Vagina (tissue), 2 donors: Measurements from ENCODE around the gene SEC24B.

Experiments
- POLR2A ChIP-seq, 2 donors: fragments of 450-650 bp; IDR thresholded peaks; one replicate each; pipeline ENCODE4 v1.6.1; 2017; ENCODE audit warnings: antibody characterized with exemption in 2 of 2, mild to moderate bottlenecking in 2 of 2, moderate library complexity in 2 of 2
- POLR2AphosphoS5 ChIP-seq, 2 donors: sonication (generic); formaldehyde crosslinking; IDR thresholded peaks; one replicate each; pipeline ENCODE4 v1.9.0; 2017; ENCODE audit warnings: antibody characterized with exemption in 2 of 2, mild to moderate bottlenecking in 2 of 2, low read depth in 1 of 2; ENCODE audit not compliant: insufficient read depth in 1 of 2
- TF ChIP-seq, protein P1 (sequence below), 3 experiments: fragments of 450-650 bp in 2 of 3; fragments of 200-600 bp in 1 of 3; sonication (generic) in 1 of 3; IDR thresholded peaks; one replicate each; pipeline ENCODE4 v1.5.1; 2017 to 2019; ENCODE audit warnings: antibody characterized with exemption in 3 of 3, mild to moderate bottlenecking in 2 of 3, moderate library complexity in 2 of 3

GRCh38 chr4:109589119-109589518, 155.5 kb downstream of the SEC24B start:
- TF ChIP-seq, protein P1, sequence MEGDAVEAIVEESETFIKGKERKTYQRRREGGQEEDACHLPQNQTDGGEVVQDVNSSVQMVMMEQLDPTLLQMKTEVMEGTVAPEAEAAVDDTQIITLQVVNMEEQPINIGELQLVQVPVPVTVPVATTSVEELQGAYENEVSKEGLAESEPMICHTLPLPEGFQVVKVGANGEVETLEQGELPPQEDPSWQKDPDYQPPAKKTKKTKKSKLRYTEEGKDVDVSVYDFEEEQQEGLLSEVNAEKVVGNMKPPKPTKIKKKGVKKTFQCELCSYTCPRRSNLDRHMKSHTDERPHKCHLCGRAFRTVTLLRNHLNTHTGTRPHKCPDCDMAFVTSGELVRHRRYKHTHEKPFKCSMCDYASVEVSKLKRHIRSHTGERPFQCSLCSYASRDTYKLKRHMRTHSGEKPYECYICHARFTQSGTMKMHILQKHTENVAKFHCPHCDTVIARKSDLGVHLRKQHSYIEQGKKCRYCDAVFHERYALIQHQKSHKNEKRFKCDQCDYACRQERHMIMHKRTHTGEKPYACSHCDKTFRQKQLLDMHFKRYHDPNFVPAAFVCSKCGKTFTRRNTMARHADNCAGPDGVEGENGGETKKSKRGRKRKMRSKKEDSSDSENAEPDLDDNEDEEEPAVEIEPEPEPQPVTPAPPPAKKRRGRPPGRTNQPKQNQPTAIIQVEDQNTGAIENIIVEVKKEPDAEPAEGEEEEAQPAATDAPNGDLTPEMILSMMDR (IDR thresholded peaks at IDR 0.05), result no peak
- TF ChIP-seq POLR2A (IDR thresholded peaks at IDR 0.05), result no peak
- TF ChIP-seq POLR2AphosphoS5 (IDR thresholded peaks at IDR 0.05; ENCODE audit: insufficient read depth in 1 of 2, low read depth in 1 of 2), result no peak
